HEK293T (cell line): Measurements from ENCODE around the gene GALNT18.

ENCODE experiments used
- CTCF ChIA-PET: fragments of 350-600 bp; formaldehyde crosslinking; extraction: SDS; loops from one replicate; lab custom pipeline; 2021; ENCODE audit warnings: antibody characterized with exemption, inconsistent platforms; lab: Yijun Ruan, JAX
- POLR2A ChIA-PET: fragments of 350-600 bp; formaldehyde crosslinking; extraction: SDS; loops from one replicate; lab custom pipeline; 2020; ENCODE audit warnings: antibody characterized with exemption, inconsistent platforms; lab: Yijun Ruan, JAX
- DNase-seq: peaks from one replicate; pipeline ENCODE4 v3.0.0; 2012; ENCODE audit warnings: mixed read lengths; ENCODE audit errors: extremely low spot score
- ARNT ChIP-seq: fragments of 450-650 bp; IDR thresholded peaks from 2 replicates; pipeline ENCODE4 v1.6.1; 2017; ENCODE audit warnings: mild to moderate bottlenecking
- BHLHE40 ChIP-seq: fragments of 450-650 bp; IDR thresholded peaks from 2 replicates; pipeline ENCODE4 v1.6.1; 2016; ENCODE audit warnings: mild to moderate bottlenecking, moderate library complexity, borderline replicate concordance
- CTBP1 ChIP-seq: fragments of 450-650 bp; IDR thresholded peaks from 2 replicates; pipeline ENCODE4 v1.6.1; 2016; ENCODE audit warnings: borderline replicate concordance
- ELF4 ChIP-seq: fragments of 450-650 bp; IDR thresholded peaks from 2 replicates; pipeline ENCODE4 v1.6.1; 2017; ENCODE audit warnings: antibody characterized with exemption
- FOXA1 ChIP-seq: fragments of 450-650 bp; IDR thresholded peaks from 2 replicates; pipeline ENCODE4 v1.6.1; 2016; ENCODE audit warnings: mild to moderate bottlenecking
- FOXK2 ChIP-seq: fragments of 450-650 bp; IDR thresholded peaks from 2 replicates; pipeline ENCODE4 v1.6.1; 2016; ENCODE audit warnings: mild to moderate bottlenecking
- FOXM1 ChIP-seq: fragments of 450-650 bp; IDR thresholded peaks from 2 replicates; pipeline ENCODE4 v1.6.1; 2017; ENCODE audit warnings: mild to moderate bottlenecking, borderline replicate concordance
- HDGF ChIP-seq: fragments of 450-650 bp; IDR thresholded peaks from 2 replicates; pipeline ENCODE4 v1.6.1; 2017; ENCODE audit warnings: antibody characterized with exemption, borderline replicate concordance
- L3MBTL2 ChIP-seq: fragments of 450-650 bp; conservative IDR thresholded peaks from 2 replicates; pipeline ENCODE4 v1.6.1; 2016; ENCODE audit warnings: mild to moderate bottlenecking
- LEF1 ChIP-seq: fragments of 450-650 bp; IDR thresholded peaks from 2 replicates; pipeline ENCODE4 v1.6.1; 2017; ENCODE audit warnings: mild to moderate bottlenecking, borderline replicate concordance
- NFRKB ChIP-seq: fragments of 450-650 bp; IDR thresholded peaks from 2 replicates; pipeline ENCODE4 v1.6.1; 2016; ENCODE audit warnings: mild to moderate bottlenecking, moderate library complexity
- SP1 ChIP-seq: fragments of 450-650 bp; IDR thresholded peaks from 2 replicates; pipeline ENCODE4 v1.6.1; 2017
- SUZ12 ChIP-seq: fragments of 450-650 bp; IDR thresholded peaks from 2 replicates; pipeline ENCODE4 v1.6.1; 2016; ENCODE audit warnings: mild to moderate bottlenecking
- TARDBP ChIP-seq: fragments of 450-650 bp; IDR thresholded peaks from 2 replicates; pipeline ENCODE4 v1.6.1; 2016
- ZNF384 ChIP-seq: fragments of 450-650 bp; IDR thresholded peaks from 2 replicates; pipeline ENCODE4 v1.6.1; 2016
- TF ChIP-seq, protein P1 (sequence below): fragments of 450-650 bp; IDR thresholded peaks from 2 replicates; pipeline ENCODE4 v1.6.1; 2016

GALNT18 gene

DNA sequence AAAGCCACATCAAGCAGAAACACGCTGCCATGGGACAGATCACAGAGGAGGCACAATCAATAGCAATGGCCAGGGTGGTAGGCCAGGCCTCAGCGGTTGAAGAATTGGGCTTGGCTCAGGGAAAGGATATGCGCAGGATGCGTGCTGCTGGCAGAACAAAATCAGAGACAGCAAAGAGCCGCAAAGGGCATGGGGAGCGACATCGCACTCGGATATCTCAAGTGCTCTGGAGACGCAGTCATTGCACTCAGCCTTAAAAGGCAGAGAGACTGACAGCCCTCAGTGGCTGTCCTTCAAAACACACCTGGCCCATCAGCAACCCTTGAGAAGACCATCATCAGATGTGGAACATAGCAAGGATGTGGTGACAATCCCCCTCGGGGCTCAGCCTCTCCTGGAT is 319.2 kb downstream of the GALNT18 start:
- ChIA-PET POLR2A (no interaction called here), CTCF (no interaction called here)
- DNase-seq = no peak
- no peak for TF ChIP-seq ZNF384
- TF ChIP-seq SP1 = no peak
- TF ChIP-seq TARDBP = no peak
- no peak for TF ChIP-seq HDGF

GRCh38 chr11:11301212-11301611 is 320.6 kb downstream of the GALNT18 start:
- ChIA-PET POLR2A (no interaction called here), CTCF (no interaction called here)
- no peak for DNase-seq
- TF ChIP-seq LEF1 = no peak
- no peak for TF ChIP-seq FOXK2
- TF ChIP-seq HDGF = no peak
- TF ChIP-seq SP1 = no peak
- no peak for TF ChIP-seq FOXM1
- TF ChIP-seq NFRKB = no peak
- TF ChIP-seq BHLHE40 = no peak
- TF ChIP-seq ELF4 = no peak
- no peak for TF ChIP-seq FOXA1
- TF ChIP-seq ZNF384 = no peak
- no peak for TF ChIP-seq CTBP1
- TF ChIP-seq L3MBTL2 = no peak
- TF ChIP-seq, protein P1, sequence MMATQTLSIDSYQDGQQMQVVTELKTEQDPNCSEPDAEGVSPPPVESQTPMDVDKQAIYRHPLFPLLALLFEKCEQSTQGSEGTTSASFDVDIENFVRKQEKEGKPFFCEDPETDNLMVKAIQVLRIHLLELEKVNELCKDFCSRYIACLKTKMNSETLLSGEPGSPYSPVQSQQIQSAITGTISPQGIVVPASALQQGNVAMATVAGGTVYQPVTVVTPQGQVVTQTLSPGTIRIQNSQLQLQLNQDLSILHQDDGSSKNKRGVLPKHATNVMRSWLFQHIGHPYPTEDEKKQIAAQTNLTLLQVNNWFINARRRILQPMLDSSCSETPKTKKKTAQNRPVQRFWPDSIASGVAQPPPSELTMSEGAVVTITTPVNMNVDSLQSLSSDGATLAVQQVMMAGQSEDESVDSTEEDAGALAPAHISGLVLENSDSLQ = no peak

DNA sequence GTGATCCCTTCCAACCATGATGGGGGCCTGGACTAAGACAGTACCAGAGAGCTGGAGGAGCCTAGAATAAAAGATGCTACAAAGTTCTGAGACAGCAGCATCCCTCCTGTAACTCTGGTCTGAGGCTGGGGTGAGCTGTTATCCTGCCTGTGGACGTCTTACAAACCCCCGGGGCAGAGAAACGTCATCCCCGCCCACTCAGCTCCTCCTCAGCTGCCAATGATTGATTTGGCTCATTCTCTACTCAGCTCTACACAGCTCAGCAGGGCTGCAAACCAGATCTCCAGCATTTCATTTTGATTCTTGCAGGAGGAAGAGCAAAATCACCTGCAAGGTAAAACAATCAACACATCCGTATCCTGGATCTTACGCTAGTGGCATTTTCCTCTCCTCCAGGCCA is 324.2 kb downstream of the GALNT18 start:
- ChIA-PET CTCF (no interaction called here), POLR2A (no interaction called here)
- TF ChIP-seq FOXK2 (no peak), SP1 (no peak), ARNT (no peak), HDGF (no peak), CTBP1 (no peak), SUZ12 (no peak), ZNF384 (no peak), L3MBTL2 (no peak), FOXM1 (no peak), LEF1 (no peak), NFRKB (no peak), TARDBP (no peak), FOXA1 (no peak), BHLHE40 (no peak)
- DNase-seq = no peak

DNA sequence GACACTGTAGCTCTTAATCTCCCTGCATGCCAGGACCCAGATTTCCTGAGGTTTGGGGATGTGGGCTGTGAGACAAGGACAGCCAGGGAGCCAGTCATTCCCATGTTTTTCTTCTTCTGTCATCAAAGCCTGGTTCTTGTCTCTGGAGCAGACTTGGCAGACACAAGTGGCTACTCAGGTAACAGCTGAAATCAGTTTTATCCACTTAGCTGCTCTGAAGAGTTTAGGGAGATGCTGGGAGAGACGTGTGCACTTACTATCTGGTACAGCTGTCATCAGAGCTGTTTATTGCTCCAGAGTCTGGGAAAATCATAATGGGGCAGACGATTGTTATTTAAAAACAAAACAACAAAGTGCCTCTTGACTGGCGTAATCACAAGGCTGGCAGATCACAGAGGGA is 325.4 kb downstream of the GALNT18 start:
- DNase-seq = no peak
- ChIA-PET CTCF (interaction anchor here (0.6 kb wide), 1 partner anchor 1089 kb away, joined by 4 read pairs; no protein-coding TSS in a partner anchor), POLR2A (no interaction called here)
- no peak for TF ChIP-seq FOXK2
- TF ChIP-seq FOXM1 = no peak
- no peak for TF ChIP-seq L3MBTL2
- no peak for TF ChIP-seq ZNF384
- TF ChIP-seq FOXA1 = no peak
- no peak for TF ChIP-seq BHLHE40
- TF ChIP-seq TARDBP = no peak
- no peak for TF ChIP-seq HDGF
- no peak for TF ChIP-seq SP1
- no peak for TF ChIP-seq LEF1
- TF ChIP-seq, protein P1 = no peak
- TF ChIP-seq NFRKB = no peak
- no peak for TF ChIP-seq SUZ12

GRCh38 chr11:11294551-11294855 is 327.3 kb downstream of the GALNT18 start:
- no peak for DNase-seq
- POLR2A ChIA-PET = no interaction called here
- CTCF ChIA-PET = no interaction called here
- TF ChIP-seq FOXA1 = no peak
- TF ChIP-seq ARNT = no peak
- TF ChIP-seq SP1 = no peak
- TF ChIP-seq ZNF384 = no peak
- TF ChIP-seq FOXK2 = no peak
- TF ChIP-seq ELF4 = no peak
- TF ChIP-seq BHLHE40 = no peak
- no peak for TF ChIP-seq SUZ12
- no peak for TF ChIP-seq CTBP1
- TF ChIP-seq LEF1 = no peak
- no peak for TF ChIP-seq HDGF
- TF ChIP-seq NFRKB = no peak
- TF ChIP-seq, protein P1 = no peak
- TF ChIP-seq FOXM1 = no peak
- no peak for TF ChIP-seq TARDBP
- TF ChIP-seq L3MBTL2 = no peak

DNA sequence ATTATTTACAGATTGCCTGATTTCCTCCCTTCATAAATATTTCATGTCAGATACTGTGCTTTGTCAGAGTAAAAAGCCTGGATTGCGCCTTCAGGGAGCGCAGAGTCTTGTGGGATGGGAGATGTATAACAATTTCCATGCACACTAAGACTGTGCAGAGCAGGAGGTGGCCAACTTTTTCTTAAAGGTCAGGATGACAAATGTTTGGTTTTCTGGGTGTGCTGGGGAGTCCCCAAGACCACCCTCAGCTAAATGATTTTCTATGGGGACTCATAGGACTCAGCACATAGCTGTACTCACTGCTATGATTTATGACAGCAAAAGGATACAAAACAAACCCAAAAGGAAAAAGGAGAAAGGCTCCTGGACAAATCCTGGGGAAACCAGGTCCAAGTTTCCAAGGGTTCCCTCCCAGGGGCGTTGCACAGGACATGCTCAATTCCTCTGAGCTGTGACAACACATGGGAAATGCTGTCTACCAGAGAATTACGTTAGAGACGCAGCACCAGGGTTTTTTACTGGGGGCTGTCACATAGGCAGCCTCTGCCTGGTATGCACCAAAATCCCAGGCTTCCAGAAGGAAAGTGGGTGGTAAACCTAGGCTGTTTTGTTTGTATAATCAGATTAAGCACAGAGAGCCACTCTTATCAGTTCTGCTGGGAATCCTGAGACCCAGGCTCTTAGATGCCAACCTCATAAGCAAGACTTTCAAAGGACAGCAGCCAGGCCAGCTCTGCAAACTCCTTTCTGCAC is 327.8 kb downstream of the GALNT18 start:
- CTCF ChIA-PET = no interaction called here

More for the DNA sequence above, 327.8 kb downstream of the GALNT18 start:
- DNase-seq = no peak
- POLR2A ChIA-PET = no interaction called here
- TF ChIP-seq SUZ12 = no peak
- TF ChIP-seq TARDBP = no peak
- TF ChIP-seq ARNT = no peak
- no peak for TF ChIP-seq HDGF
- TF ChIP-seq LEF1 = no peak
- TF ChIP-seq ZNF384 = no peak
